Fibroblast of skin of right quadriceps (primary cell): ENCODE results near the gene LHX3.

Experiments used
- DNase-seq: peaks from one replicate; pipeline ENCODE4 v3.0.0-alpha.2; 2013

The LHX3 gene

GRCh38 chr9:136205707-136205992, 722 bp upstream of the LHX3 start:
- DNase-seq = no peak

GRCh38 chr9:136204145-136204805, 653 bp downstream of the LHX3 start:
- DNase-seq = no peak

GRCh38 chr9:136203408-136204144, 1.4 kb downstream of the LHX3 start:
- DNase-seq = no peak

GRCh38 chr9:136202454-136203407, 2.2 kb downstream of the LHX3 start:
- no peak for DNase-seq

- no peak for DNase-seq
Measured at GRCh38 chr9:136201609-136202453, 3.1 kb downstream of the LHX3 start.

GRCh38 chr9:136201174-136201573, 3.8 kb downstream of the LHX3 start:
- no peak for DNase-seq

GRCh38 chr9:136200424-136200823, 4.5 kb downstream of the LHX3 start:
- DNase-seq = no peak

GRCh38 chr9:136199391-136200288, 5.3 kb downstream of the LHX3 start:
- DNase-seq = no peak

GRCh38 chr9:136198605-136199083, 6.3 kb downstream of the LHX3 start:
- DNase-seq = no peak

- DNase-seq = no peak
Measured at GRCh38 chr9:136197930-136198604, 6.9 kb downstream of the LHX3 start.

GRCh38 chr9:136197084-136197875, 7.6 kb downstream of the LHX3 start:
- no peak for DNase-seq

GRCh38 chr9:136196404-136197083, 8.4 kb downstream of the LHX3 start:
- DNase-seq = no peak

GRCh38 chr9:136194540-136194939, 10.4 kb downstream of the LHX3 start:
- DNase-seq = no peak

- no peak for DNase-seq
Measured at GRCh38 chr9:136193891-136194279, 11.0 kb downstream of the LHX3 start.

- no peak for DNase-seq
Measured at GRCh38 chr9:136193127-136193890, 11.6 kb downstream of the LHX3 start.

- DNase-seq = peak; percentile 11
Measured at GRCh38 chr9:136192289-136193126, 12.4 kb downstream of the LHX3 start.

GRCh38 chr9:136191960-136192286, 13.0 kb downstream of the LHX3 start:
- DNase-seq = no peak
